GM23338 (cell line): Measurements from ENCODE around the gene SNAPC2. TPM values are rescaled to one million over a fixed set of nuclear protein-coding genes. Genes with fewer than 3 reads are reported as not detected.

ENCODE experiments used
- ATAC-seq: fragments of 200-7000 bp; cut with Tn5 transposase; 3 replicates; pipeline ENCODE4 v1.9.1; 2020
- DNase-seq: peaks from one replicate; pipeline ENCODE4 v3.0.0-alpha.2; 2015; ENCODE audit warnings: low spot score
- H2AFZ ChIP-seq: fragments of 200-600 bp; sonication (generic); 2 replicates; pipeline ENCODE4 v1.8.0; 2016; ENCODE audit warnings: antibody characterized with exemption, mild to moderate bottlenecking, moderate library complexity
- H3F3A ChIP-seq: fragments of 200-600 bp; sonication (generic); replicated peaks from 2 replicates; pipeline ENCODE4 v1.8.0; 2017; ENCODE audit warnings: antibody characterized with exemption, mixed run types, low read depth
- H3K27ac ChIP-seq: fragments of 200-600 bp; sonication (generic); 2 replicates; pipeline ENCODE4 v1.6.1; 2016; ENCODE audit warnings: low read depth
- H3K27me3 ChIP-seq: fragments of 200-600 bp; sonication (generic); 2 replicates; pipeline ENCODE4 v1.8.0; 2016; ENCODE audit warnings: mild to moderate bottlenecking, mixed run types, moderate library complexity; ENCODE audit not compliant: insufficient read depth
- H3K36me3 ChIP-seq: fragments of 200-600 bp; sonication (generic); 2 replicates; pipeline ENCODE4 v1.8.0; 2016; ENCODE audit warnings: mild to moderate bottlenecking; ENCODE audit not compliant: insufficient read depth
- H3K4me1 ChIP-seq: fragments of 200-600 bp; sonication (generic); 2 replicates; pipeline ENCODE4 v1.8.0; 2016; ENCODE audit warnings: mild to moderate bottlenecking, moderate library complexity; ENCODE audit not compliant: insufficient read depth
- H3K4me2 ChIP-seq: fragments of 200-600 bp; sonication (generic); 2 replicates; pipeline ENCODE4 v1.7.1; 2017; ENCODE audit warnings: mixed run types
- H3K4me3 ChIP-seq: fragments of 200-600 bp; sonication (generic); 2 replicates; pipeline ENCODE4 v1.6.1; 2016; ENCODE audit warnings: mixed run types
- H3K79me2 ChIP-seq: fragments of 200-600 bp; sonication (generic); replicated peaks from 2 replicates; pipeline ENCODE4 v1.8.0; 2017; ENCODE audit warnings: mild to moderate bottlenecking; ENCODE audit not compliant: insufficient read depth
- H3K9me2 ChIP-seq: fragments of 200-600 bp; sonication (generic); 2 replicates; pipeline ENCODE4 v1.8.0; 2017; ENCODE audit not compliant: insufficient read depth
- H4K20me1 ChIP-seq: fragments of 200-600 bp; sonication (generic); replicated peaks from 2 replicates; pipeline ENCODE4 v1.8.0; 2017; ENCODE audit warnings: mild to moderate bottlenecking; ENCODE audit not compliant: insufficient read depth
- H3K27ac Mint-ChIP-seq: 2 replicates; pipeline ENCODE4 v1.8.0; 2020; ENCODE audit warnings: inconsistent platforms, mild to moderate bottlenecking, moderate library complexity, mixed read lengths
- H3K27me3 Mint-ChIP-seq: 3 replicates; pipeline ENCODE4 v1.8.0; 2022; ENCODE audit warnings: low read depth, mild to moderate bottlenecking, moderate library complexity, mixed read lengths, inconsistent platforms; ENCODE audit not compliant: insufficient read depth, poor library complexity
- H3K36me3 Mint-ChIP-seq: 3 replicates; pipeline ENCODE4 v1.8.0; 2021; ENCODE audit warnings: low read depth, mild to moderate bottlenecking, inconsistent platforms, moderate library complexity, mixed read lengths
- H3K4me1 Mint-ChIP-seq: 3 replicates; pipeline ENCODE4 v1.8.0; 2020; ENCODE audit warnings: mild to moderate bottlenecking, inconsistent platforms, mixed read lengths
- H3K4me3 Mint-ChIP-seq: 3 replicates; pipeline ENCODE4 v1.8.0; 2021; ENCODE audit warnings: moderate library complexity, mild to moderate bottlenecking, inconsistent platforms, mixed read lengths
- H3K9me3 Mint-ChIP-seq: 3 replicates; pipeline ENCODE4 v1.8.0; 2020; ENCODE audit warnings: moderate library complexity, mild to moderate bottlenecking, inconsistent platforms, mixed read lengths
- EZH2 ChIP-seq: fragments of 200-600 bp; sonication (generic); IDR thresholded peaks from one replicate; pipeline ENCODE4 v1.8.0; 2017; ENCODE audit warnings: antibody characterized with exemption, mild to moderate bottlenecking, low read depth; ENCODE audit not compliant: unreplicated experiment
- JUNB ChIP-seq: IDR thresholded peaks from one replicate; pipeline ENCODE4 v1.6.1; 2016; ENCODE audit warnings: antibody characterized with exemption; ENCODE audit not compliant: unreplicated experiment
- NANOG ChIP-seq: IDR thresholded peaks from 2 replicates; pipeline ENCODE4 v1.6.1; 2016; ENCODE audit warnings: antibody characterized with exemption, borderline replicate concordance
- POLR2AphosphoS5 ChIP-seq: IDR thresholded peaks from 2 replicates; pipeline ENCODE4 v1.6.1; 2016; ENCODE audit warnings: antibody characterized with exemption, low read depth
- STAT1 ChIP-seq: IDR thresholded peaks from one replicate; pipeline ENCODE4 v1.6.1; 2016; ENCODE audit warnings: antibody characterized with exemption; ENCODE audit not compliant: unreplicated experiment
- ZNF114 ChIP-seq: fragments of 250-450 bp; sonication (Bioruptor Pico); IDR thresholded peaks from 2 replicates; pipeline ENCODE4 v1.5.0; 2020; ENCODE audit warnings: mild to moderate bottlenecking, moderate library complexity
- ZNF462 ChIP-seq: fragments of 250-450 bp; sonication (Bioruptor Pico); IDR thresholded peaks from 2 replicates; pipeline ENCODE4 v1.5.0; 2020; ENCODE audit warnings: mild to moderate bottlenecking, moderate library complexity
- polyA plus RNA-seq: library from polyadenylated mRNA; unstranded; fragments of >200 nt; fragmentation: Nextera tagmentation; extraction: Ambion mirVana; gene quantifications from 2 replicates; pipeline ENCODE4 v1.2.1, GENCODE V29; 2016
- total RNA-seq: library from RNA; depleted of rRNA; stranded (reverse); fragments of >200 nt; shearing (Covaris generic); gene quantifications from 2 replicates; pipeline ENCODE4 v1.2.3, GENCODE V29; 2014

The SNAPC2 gene
- total and polyA plus RNA-seq, 2 experiments from 2014 or later: 17.1 to 25.1 TPM

DNA sequence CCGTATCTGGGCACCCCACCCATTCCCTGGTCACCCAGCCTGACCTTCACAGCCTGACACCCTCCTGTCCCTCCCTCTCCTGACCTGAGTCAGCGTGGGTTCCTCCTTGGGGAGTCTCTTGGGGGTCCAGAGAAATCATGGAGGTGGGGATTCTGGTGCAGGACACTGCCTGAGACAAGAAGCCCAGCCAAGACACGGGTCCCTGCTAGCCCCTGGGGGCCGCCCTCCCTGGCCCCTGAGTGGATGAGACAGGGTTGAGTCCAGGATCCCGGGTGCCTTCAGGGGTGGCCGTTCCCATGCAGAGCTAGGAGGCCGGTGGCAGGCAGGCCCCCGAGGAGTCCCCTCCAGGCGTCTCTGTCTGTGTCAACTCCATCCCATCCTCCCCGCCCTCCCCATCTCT, 14.9 kb upstream of the SNAPC2 start:
- Histone ChIP-seq H3K36me3 (no peaks in the 10 kb centered on the region; the same call in 1 of the 2 replicates), H3K4me2 (no peak overlapping the region), H4K20me1 (no peaks in the 10 kb centered on the region; the same call in 1 of the 2 replicates), H3K27me3 (no peaks in the 10 kb centered on the region), H3F3A (peaks cover 8% of the 10 kb centered on the region; the same call in 1 of the 2 replicates), H3K4me3 (no peak overlapping the region; the same call in 1 of the 2 replicates), H2AFZ (no peak overlapping the region), H3K4me1 (peaks cover 11% of the 10 kb centered on the region), H3K9me2 (no peaks in the 10 kb centered on the region), H3K27ac (no peak overlapping the region), H3K79me2 (peaks cover 32% of the 10 kb centered on the region)
- peak overlapping the region; percentile 77 for H3K4me3 Mint-ChIP-seq
- no peak for TF ChIP-seq JUNB
- TF ChIP-seq ZNF462 (CRISPR knock-in tag): no peak
- TF ChIP-seq POLR2AphosphoS5: no peak
- no peak for TF ChIP-seq EZH2
- no peak for TF ChIP-seq ZNF114
- TF ChIP-seq NANOG: no peak
- no peak for TF ChIP-seq STAT1
- peaks cover 6% of the 10 kb centered on the region; the same call in 1 of the 3 replicates for H3K9me3 Mint-ChIP-seq
- peaks cover 8% of the 10 kb centered on the region; the same call in 1 of the 3 replicates for H3K36me3 Mint-ChIP-seq
- no peak for ATAC-seq
- no peak for DNase-seq
- H3K27ac Mint-ChIP-seq: peak overlapping the region; percentile 18; the same call in 1 of the 2 replicates
- peaks cover 29% of the 10 kb centered on the region for H3K27me3 Mint-ChIP-seq
- peaks cover 19% of the 10 kb centered on the region for H3K4me1 Mint-ChIP-seq
